Neural progenitor cell (in vitro differentiated cells): ENCODE measurements around the gene ACVR1C. TPM values are rescaled to one million over a fixed set of nuclear protein-coding genes. Genes with fewer than 3 reads are reported as not detected.

Experiments used
- DNase-seq: peaks from one replicate; pipeline ENCODE4 v3.0.0-alpha.2; 2016; ENCODE audit warnings: low spot score
- H2AFZ ChIP-seq: fragments of 200-600 bp; sonication (generic); replicated peaks from 2 replicates; pipeline ENCODE4 v1.6.1; 2016; ENCODE audit warnings: antibody characterized with exemption
- H3F3A ChIP-seq: fragments of 200-600 bp; sonication (generic); 2 replicates; pipeline ENCODE4 v1.6.1; 2016; ENCODE audit warnings: antibody characterized with exemption, low read depth
- H3K27ac ChIP-seq: fragments of 200-600 bp; sonication (generic); 2 replicates; pipeline ENCODE4 v1.5.1; 2016; ENCODE audit warnings: mild to moderate bottlenecking
- H3K27me3 ChIP-seq: fragments of 200-600 bp; sonication (generic); 2 replicates; pipeline ENCODE4 v1.6.1; 2016; ENCODE audit warnings: mild to moderate bottlenecking, moderate library complexity
- H3K36me3 ChIP-seq: fragments of 200-600 bp; sonication (generic); 2 replicates; pipeline ENCODE4 v1.5.1; 2016
- H3K4me1 ChIP-seq: fragments of 200-600 bp; sonication (generic); 2 replicates; pipeline ENCODE4 v1.6.1; 2016; ENCODE audit warnings: mixed run types
- H3K4me2 ChIP-seq: fragments of 200-600 bp; sonication (generic); 2 replicates; pipeline ENCODE4 v1.6.1; 2016
- H3K4me3 ChIP-seq: fragments of 200-600 bp; sonication (generic); 2 replicates; pipeline ENCODE4 v1.5.1; 2016
- H3K79me2 ChIP-seq: fragments of 200-600 bp; sonication (generic); 2 replicates; pipeline ENCODE4 v1.6.1; 2016; ENCODE audit warnings: low read depth
- H3K9ac ChIP-seq: fragments of 200-600 bp; sonication (generic); 2 replicates; pipeline ENCODE4 v1.6.1; 2016
- H3K9me3 ChIP-seq: fragments of 200-600 bp; sonication (generic); 2 replicates; pipeline ENCODE4 v1.5.1; 2016; ENCODE audit warnings: low read depth
- H4K20me1 ChIP-seq: fragments of 200-600 bp; sonication (generic); 2 replicates; pipeline ENCODE4 v1.6.1; 2016; ENCODE audit warnings: low read depth
- H3K27ac Mint-ChIP-seq: 3 replicates; pipeline ENCODE4 v1.8.0; 2021; ENCODE audit warnings: mixed read lengths
- H3K27me3 Mint-ChIP-seq: 2 replicates; pipeline ENCODE4 v1.8.0; 2022; ENCODE audit warnings: low read depth, mild to moderate bottlenecking, inconsistent platforms, moderate library complexity, mixed read lengths; ENCODE audit not compliant: insufficient read depth
- H3K36me3 Mint-ChIP-seq: 3 replicates; pipeline ENCODE4 v1.8.0; 2021; ENCODE audit warnings: mixed read lengths
- H3K4me1 Mint-ChIP-seq: 3 replicates; pipeline ENCODE4 v1.8.0; 2021; ENCODE audit warnings: mixed read lengths
- H3K4me3 Mint-ChIP-seq: 3 replicates; pipeline ENCODE4 v1.8.0; 2021; ENCODE audit warnings: mild to moderate bottlenecking, moderate library complexity, mixed read lengths
- H3K9me3 Mint-ChIP-seq: 3 replicates; pipeline ENCODE4 v1.8.0; 2020; ENCODE audit warnings: mixed read lengths
- CTCF ChIP-seq: fragments of 200-600 bp; sonication (generic); IDR thresholded peaks from 2 replicates; pipeline ENCODE4 v1.5.1; 2017; ENCODE audit warnings: antibody characterized with exemption, mild to moderate bottlenecking
- EZH2 ChIP-seq: fragments of 200-600 bp; sonication (generic); IDR thresholded peaks from 2 replicates; pipeline ENCODE4 v1.6.1; 2017; ENCODE audit warnings: antibody characterized with exemption, mild to moderate bottlenecking, moderate library complexity
- EZH2phosphoT487 ChIP-seq: fragments of 200-600 bp; sonication (generic); IDR thresholded peaks from 2 replicates; pipeline ENCODE4 v1.6.1; 2017; ENCODE audit warnings: antibody characterized with exemption
- total RNA-seq: library from RNA; depleted of rRNA; stranded (reverse); fragments of >200 nt; gene quantifications from 2 replicates; pipeline ENCODE4 v1.2.3, GENCODE V29; 2015; ENCODE audit warnings: low replicate concordance

ACVR1C gene
- total RNA-seq, 1 donor from 2014 or later: 3.0 TPM

- Histone ChIP-seq H3K36me3 (no peaks in the 10 kb centered on the region), H3F3A (no peaks in the 10 kb centered on the region), H3K4me1 (no peaks in the 10 kb centered on the region), H3K4me3 (no peak overlapping the region), H2AFZ (no peak overlapping the region), H3K4me2 (no peak overlapping the region), H3K9ac (no peak overlapping the region), H3K27ac (no peak overlapping the region), H4K20me1 (no peaks in the 10 kb centered on the region), H3K27me3 (no peaks in the 10 kb centered on the region), H3K9me3 (no peaks in the 10 kb centered on the region), H3K79me2 (no peaks in the 10 kb centered on the region)
- no peak for TF ChIP-seq EZH2
- no peak for TF ChIP-seq EZH2phosphoT487
- TF ChIP-seq CTCF: no peak
- H3K4me3 Mint-ChIP-seq: no peak overlapping the region
- H3K4me1 Mint-ChIP-seq: no peaks in the 10 kb centered on the region
- DNase-seq: no peak
- H3K9me3 Mint-ChIP-seq: no peaks in the 10 kb centered on the region
- H3K27ac Mint-ChIP-seq: no peak overlapping the region
- no peaks in the 10 kb centered on the region for H3K36me3 Mint-ChIP-seq
- H3K27me3 Mint-ChIP-seq: no peaks in the 10 kb centered on the region
Measured at GRCh38 chr2:157657101-157657500, 28.4 kb upstream of the ACVR1C start.

DNA sequence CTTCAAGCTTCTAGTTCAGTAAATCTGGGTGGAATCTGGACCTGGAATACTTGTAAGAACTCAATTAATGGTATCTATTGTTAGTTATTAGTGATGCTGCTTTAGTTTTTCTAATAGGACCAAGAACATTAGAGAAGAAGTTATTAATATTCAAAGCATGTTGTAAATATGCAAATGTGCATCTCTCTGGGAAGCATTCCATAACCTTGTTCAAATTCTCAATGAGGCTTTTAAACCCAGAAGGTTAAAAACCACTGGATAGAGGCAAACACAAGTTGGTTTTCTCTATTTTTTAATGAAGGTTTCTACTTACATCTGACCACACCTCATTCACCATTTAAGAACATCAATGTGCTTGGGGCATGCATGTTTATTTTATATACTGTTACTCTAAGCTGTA lies 16.1 kb upstream of the ACVR1C start:
- no peaks in the 10 kb centered on the region for H3K9me3 ChIP-seq
- Mint-ChIP-seq H3K4me3 (no peak overlapping the region), H3K4me1 (no peaks in the 10 kb centered on the region), H3K27me3 (no peaks in the 10 kb centered on the region), H3K36me3 (no peaks in the 10 kb centered on the region), H3K9me3 (no peaks in the 10 kb centered on the region), H3K27ac (no peak overlapping the region)
- H4K20me1 ChIP-seq: no peaks in the 10 kb centered on the region
- H2AFZ ChIP-seq: no peak overlapping the region
- no peak for DNase-seq
- H3F3A ChIP-seq: no peaks in the 10 kb centered on the region
- H3K27me3 ChIP-seq: no peaks in the 10 kb centered on the region
- no peak overlapping the region for H3K4me3 ChIP-seq
- H3K9ac ChIP-seq: no peak overlapping the region
- H3K36me3 ChIP-seq: no peaks in the 10 kb centered on the region
- TF ChIP-seq EZH2: no peak
- no peak for TF ChIP-seq EZH2phosphoT487
- no peak for TF ChIP-seq CTCF
- H3K4me2 ChIP-seq: no peak overlapping the region
- no peaks in the 10 kb centered on the region for H3K4me1 ChIP-seq
- no peaks in the 10 kb centered on the region for H3K79me2 ChIP-seq
- no peak overlapping the region for H3K27ac ChIP-seq

DNA sequence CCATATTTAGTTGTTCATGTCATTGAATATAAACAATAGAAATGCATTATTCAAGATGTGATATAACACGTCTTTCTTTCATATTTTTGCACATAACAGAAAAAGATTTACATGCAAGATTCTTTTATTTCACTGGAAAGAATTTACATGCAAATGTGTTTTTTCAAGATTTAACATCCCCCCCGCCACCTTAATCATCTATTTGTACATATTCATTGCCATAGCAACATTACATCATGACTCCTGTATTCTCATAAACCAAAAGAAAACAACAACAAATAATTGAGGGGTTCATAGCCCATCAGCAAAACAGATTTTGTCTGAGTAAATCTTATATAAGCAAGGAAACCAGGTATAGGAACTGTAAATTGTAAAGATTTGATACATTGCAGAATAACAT lies 3.2 kb upstream of the ACVR1C start:
- Histone ChIP-seq H3K4me2 (no peak overlapping the region), H3K27me3 (peaks cover 21% of the 10 kb centered on the region), H2AFZ (no peak overlapping the region), H3F3A (peaks cover 6% of the 10 kb centered on the region), H3K9ac (no peak overlapping the region), H3K4me3 (no peak overlapping the region), H3K27ac (no peak overlapping the region), H3K36me3 (no peaks in the 10 kb centered on the region), H3K4me1 (peaks cover 3% of the 10 kb centered on the region), H3K79me2 (no peaks in the 10 kb centered on the region), H3K9me3 (no peaks in the 10 kb centered on the region), H4K20me1 (no peaks in the 10 kb centered on the region)
- Mint-ChIP-seq H3K4me3 (no peak overlapping the region), H3K27ac (no peak overlapping the region), H3K4me1 (peaks cover 8% of the 10 kb centered on the region), H3K36me3 (no peaks in the 10 kb centered on the region), H3K27me3 (peaks cover 20% of the 10 kb centered on the region), H3K9me3 (no peaks in the 10 kb centered on the region)
- TF ChIP-seq CTCF (no peak), EZH2phosphoT487 (no peak), EZH2 (no peak)
- no peak for DNase-seq
